IMR-90 (cell line): ENCODE results near the gene EBI3.
"Not testable (repeated sequence)": the region's sequence is repeated elsewhere in the genome, so short reads cannot be mapped to it uniquely, and the experiment has no call there.

Experiments
- BHLHE40 ChIP-seq: fragments of 150-350 bp; IDR thresholded peaks from 2 replicates; pipeline ENCODE4 v1.6.1; 2016; ENCODE audit warnings: mild to moderate bottlenecking, low read depth, low read length
- CEBPB ChIP-seq: IDR thresholded peaks from 2 replicates; pipeline ENCODE4 v1.6.1; 2012; ENCODE audit warnings: low read depth, low read length, improper control_type of control experiment
- CHD1 ChIP-seq: IDR thresholded peaks from 2 replicates; pipeline ENCODE4 v1.6.1; 2012; ENCODE audit warnings: low read depth, low read length, improper control_type of control experiment
- FOS ChIP-seq: fragments of 150-350 bp; IDR thresholded peaks from 2 replicates; pipeline ENCODE4 v1.6.1; 2016; ENCODE audit warnings: low read depth, low read length
- MXI1 ChIP-seq: IDR thresholded peaks from 2 replicates; pipeline ENCODE4 v1.6.1; 2012; ENCODE audit warnings: low read depth, mild to moderate bottlenecking, low read length, moderate library complexity, borderline replicate concordance
- NFE2L2 ChIP-seq: fragments of 150-350 bp; IDR thresholded peaks from 2 replicates; pipeline ENCODE4 v1.6.1; 2016; ENCODE audit warnings: low read depth, mild to moderate bottlenecking, low read length
- POLR2A ChIP-seq: IDR thresholded peaks from 2 replicates; pipeline ENCODE4 v1.6.1; 2012; ENCODE audit warnings: mild to moderate bottlenecking, low read depth, low read length
- RAD21 ChIP-seq: IDR thresholded peaks from 2 replicates; pipeline ENCODE4 v1.6.1; 2012; ENCODE audit warnings: low read length, improper control_type of control experiment
- RCOR1 ChIP-seq: IDR thresholded peaks from 2 replicates; pipeline ENCODE4 v1.6.1; 2012; ENCODE audit warnings: mild to moderate bottlenecking, low read length, improper control_type of control experiment; ENCODE audit not compliant: insufficient replicate concordance
- RFX5 ChIP-seq: IDR thresholded peaks from 2 replicates; pipeline ENCODE4 v1.8.0; 2012; ENCODE audit warnings: low read depth, mild to moderate bottlenecking, low read length, moderate library complexity
- SMC3 ChIP-seq: fragments of 150-350 bp; IDR thresholded peaks from 2 replicates; pipeline ENCODE4 v1.6.1; 2016; ENCODE audit warnings: low read depth, mild to moderate bottlenecking, antibody characterized with exemption, low read length, moderate library complexity
- TF ChIP-seq, protein P1 (sequence below): conservative IDR thresholded peaks from 2 replicates; pipeline ENCODE4 v1.5.1; 2012; ENCODE audit warnings: mild to moderate bottlenecking, low read depth, low read length, improper control_type of control experiment
- TF ChIP-seq, protein P2 (sequence below): fragments of 150-350 bp; IDR thresholded peaks from 2 replicates; pipeline ENCODE4 v1.6.1; 2017; ENCODE audit warnings: mild to moderate bottlenecking, antibody characterized with exemption, low read length, low read depth
- TF ChIP-seq, protein P3 (sequence below): fragments of 150-350 bp; IDR thresholded peaks from 2 replicates; pipeline ENCODE4 v1.6.1; 2016; ENCODE audit warnings: low read depth, mild to moderate bottlenecking, low read length, moderate library complexity, borderline replicate concordance

DNA sequence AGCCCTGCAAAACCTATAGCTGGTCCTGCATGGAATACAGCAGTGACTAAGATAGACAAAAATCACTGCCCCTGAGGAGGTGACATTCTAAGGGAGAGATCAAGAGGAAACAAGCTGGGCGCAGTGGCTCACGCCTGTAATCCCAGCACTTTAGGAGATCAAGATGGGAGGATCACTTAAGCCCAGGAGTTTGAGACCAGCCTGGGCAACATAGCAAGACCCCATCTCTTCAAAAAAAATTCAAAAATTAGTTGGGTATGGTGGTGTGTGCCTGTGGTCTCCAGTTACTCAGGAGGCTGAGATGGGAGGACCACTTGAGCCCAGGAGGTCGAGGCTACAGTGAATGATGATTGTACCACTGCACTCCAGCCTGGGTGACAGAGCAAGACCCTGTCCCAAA lies 36.8 kb upstream of the EBI3 start:
- TF ChIP-seq, protein P1, sequence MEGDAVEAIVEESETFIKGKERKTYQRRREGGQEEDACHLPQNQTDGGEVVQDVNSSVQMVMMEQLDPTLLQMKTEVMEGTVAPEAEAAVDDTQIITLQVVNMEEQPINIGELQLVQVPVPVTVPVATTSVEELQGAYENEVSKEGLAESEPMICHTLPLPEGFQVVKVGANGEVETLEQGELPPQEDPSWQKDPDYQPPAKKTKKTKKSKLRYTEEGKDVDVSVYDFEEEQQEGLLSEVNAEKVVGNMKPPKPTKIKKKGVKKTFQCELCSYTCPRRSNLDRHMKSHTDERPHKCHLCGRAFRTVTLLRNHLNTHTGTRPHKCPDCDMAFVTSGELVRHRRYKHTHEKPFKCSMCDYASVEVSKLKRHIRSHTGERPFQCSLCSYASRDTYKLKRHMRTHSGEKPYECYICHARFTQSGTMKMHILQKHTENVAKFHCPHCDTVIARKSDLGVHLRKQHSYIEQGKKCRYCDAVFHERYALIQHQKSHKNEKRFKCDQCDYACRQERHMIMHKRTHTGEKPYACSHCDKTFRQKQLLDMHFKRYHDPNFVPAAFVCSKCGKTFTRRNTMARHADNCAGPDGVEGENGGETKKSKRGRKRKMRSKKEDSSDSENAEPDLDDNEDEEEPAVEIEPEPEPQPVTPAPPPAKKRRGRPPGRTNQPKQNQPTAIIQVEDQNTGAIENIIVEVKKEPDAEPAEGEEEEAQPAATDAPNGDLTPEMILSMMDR = not testable (repeated sequence)
- TF ChIP-seq POLR2A, RCOR1, RAD21, BHLHE40, RFX5, FOS, CEBPB, NFE2L2, CHD1, SMC3, MXI1: not testable (repeated sequence)
- TF ChIP-seq, protein P2, sequence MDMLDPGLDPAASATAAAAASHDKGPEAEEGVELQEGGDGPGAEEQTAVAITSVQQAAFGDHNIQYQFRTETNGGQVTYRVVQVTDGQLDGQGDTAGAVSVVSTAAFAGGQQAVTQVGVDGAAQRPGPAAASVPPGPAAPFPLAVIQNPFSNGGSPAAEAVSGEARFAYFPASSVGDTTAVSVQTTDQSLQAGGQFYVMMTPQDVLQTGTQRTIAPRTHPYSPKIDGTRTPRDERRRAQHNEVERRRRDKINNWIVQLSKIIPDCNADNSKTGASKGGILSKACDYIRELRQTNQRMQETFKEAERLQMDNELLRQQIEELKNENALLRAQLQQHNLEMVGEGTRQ = not testable (repeated sequence)
- TF ChIP-seq, protein P3, sequence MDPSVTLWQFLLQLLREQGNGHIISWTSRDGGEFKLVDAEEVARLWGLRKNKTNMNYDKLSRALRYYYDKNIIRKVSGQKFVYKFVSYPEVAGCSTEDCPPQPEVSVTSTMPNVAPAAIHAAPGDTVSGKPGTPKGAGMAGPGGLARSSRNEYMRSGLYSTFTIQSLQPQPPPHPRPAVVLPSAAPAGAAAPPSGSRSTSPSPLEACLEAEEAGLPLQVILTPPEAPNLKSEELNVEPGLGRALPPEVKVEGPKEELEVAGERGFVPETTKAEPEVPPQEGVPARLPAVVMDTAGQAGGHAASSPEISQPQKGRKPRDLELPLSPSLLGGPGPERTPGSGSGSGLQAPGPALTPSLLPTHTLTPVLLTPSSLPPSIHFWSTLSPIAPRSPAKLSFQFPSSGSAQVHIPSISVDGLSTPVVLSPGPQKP = not testable (repeated sequence)
